Activated gamma-delta T cell treated with Interleukin-2 at 50 U/mL for 16 hours (primary cell): Measurements from ENCODE around the gene MEAK7.

Source experiments
- DNase-seq: peaks from one replicate; pipeline ENCODE4 v3.0.0-alpha.2; 2020

Gene MEAK7

DNA sequence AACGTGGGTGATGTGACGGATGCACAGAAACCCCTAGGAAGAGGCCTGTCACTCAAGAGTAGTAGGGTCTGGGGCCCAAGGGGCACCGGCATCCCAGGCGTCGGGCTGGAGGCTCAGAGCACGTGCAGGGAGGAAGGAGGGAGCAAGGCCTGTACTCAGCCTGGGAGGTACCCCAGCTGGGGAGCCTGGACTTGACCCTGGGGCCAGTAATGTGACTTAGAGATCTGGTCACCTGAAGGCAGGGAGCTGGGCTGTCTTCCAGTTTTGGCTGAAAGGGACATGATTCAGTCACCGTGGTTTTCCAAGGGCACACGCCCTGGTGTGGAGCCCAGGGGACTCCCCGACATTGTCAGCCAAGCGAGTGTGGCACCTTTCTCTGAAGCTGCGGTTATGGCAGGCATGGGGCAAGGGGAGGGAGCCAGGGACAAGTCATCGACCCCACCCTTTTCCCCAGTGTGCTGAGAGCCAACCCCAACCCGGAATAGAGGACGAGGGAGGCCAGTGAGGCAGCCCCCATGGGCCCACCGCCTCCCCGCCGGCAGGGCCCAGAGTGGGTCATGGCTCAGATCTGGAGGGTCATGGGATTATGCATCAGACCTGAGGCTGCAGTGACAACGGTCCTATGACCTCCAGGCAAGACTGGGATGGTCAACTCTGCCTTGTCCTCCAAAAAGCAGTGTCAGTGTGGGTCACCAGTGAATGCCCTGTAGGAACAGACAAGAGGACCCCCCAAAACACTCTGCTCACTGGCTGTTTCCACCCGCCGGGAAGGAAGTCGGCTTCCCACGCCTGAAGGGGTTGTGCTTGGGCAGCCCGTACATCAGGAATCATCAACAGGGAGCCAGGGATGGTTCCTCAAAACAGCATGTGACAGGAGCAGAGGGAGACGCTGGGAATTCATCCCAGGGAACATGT is 41.9 kb downstream of the MEAK7 start:
- DNase-seq = no peak

- DNase-seq = no peak
Observed at GRCh38 chr16:84461413-84462295, 42.8 kb downstream of the MEAK7 start.

DNA sequence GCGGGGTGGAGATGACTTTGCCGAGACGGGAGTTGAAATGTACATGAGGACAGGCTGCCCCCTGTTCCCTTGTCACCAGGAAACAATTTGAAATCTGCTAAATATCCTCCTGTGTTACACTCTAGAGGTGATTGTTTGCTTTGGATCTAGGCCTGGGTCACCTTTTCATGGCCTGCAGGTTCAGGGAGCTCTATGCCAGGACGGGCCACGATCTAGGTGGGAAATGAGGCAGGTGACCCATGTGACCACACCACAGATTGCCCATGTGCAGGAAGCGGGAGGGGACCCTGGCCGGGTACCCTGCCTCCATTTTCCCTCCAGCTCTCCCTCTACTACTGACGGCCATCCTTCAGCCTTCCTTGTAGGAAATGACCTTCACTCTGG is 43.4 kb downstream of the MEAK7 start:
- DNase-seq = no peak

GRCh38 chr16:84460406-84461028 is 43.9 kb downstream of the MEAK7 start:
- DNase-seq = no peak

- no peak for DNase-seq
Observed at GRCh38 chr16:84459941-84460405, 44.5 kb downstream of the MEAK7 start.

GRCh38 chr16:84459533-84459894 is 44.9 kb downstream of the MEAK7 start:
- no peak for DNase-seq

GRCh38 chr16:84458606-84459532 is 45.6 kb downstream of the MEAK7 start:
- no peak for DNase-seq

DNA sequence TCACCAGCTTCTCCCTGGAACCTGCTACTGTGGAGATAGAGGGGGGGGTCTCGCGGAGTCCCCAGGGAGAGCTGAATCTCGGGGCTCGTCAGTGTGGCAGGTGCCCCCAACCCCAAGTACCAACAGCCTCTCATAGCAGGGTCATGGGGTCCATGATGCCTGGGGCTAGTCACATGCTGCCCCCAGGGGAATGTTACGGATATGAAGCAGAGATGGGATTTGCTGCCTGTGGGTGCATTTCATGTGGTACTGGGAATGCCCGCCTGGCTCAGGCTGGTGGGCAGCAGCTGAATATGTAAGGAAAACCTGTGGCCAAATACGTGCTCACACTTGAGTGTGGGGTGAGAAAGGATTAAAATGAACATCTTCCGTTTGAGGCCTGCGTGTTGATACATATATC is 49.4 kb downstream of the MEAK7 start:
- no peak for DNase-seq
